ENCODE measurements around the gene DPP4.

DPP4 gene

DNA sequence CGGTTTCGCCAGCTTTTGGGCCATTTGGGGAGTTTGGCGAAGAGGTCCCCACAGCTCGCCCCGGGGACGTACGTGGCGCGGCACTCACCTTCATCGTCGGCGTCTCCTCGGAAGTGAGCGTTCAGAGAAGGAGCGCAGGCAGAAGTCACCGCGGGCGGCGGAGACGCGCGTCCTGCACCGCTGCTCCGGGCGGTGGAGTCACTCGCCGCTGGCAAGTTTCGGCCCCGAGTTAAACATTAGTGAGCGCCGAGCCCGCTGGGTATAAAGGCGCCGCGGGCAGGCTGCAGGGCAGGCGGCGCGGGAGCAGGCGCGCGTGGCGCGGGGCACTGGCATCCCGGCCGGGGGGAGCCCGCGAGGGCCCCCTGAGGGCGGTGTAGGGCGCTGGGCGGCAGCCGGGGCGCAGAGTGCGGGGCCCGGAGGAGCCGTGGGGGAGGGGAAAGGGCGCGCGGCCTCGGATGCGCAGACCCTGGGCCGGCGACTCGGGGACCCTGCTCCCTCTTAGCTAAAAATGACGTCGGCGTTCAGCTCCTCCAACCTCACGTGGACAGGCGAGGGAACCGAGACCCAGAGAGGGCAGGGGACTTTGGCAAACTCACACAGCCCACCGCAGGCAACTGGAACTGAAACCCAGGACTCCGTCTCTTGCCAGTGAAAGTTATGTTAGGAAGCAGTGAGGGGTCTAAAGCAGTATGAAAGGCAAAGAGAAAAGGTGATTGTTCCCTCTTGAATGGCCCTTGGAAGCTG lies at the start of gene DPP4:
Gene DPP4, minus strand, starts transcription at position 328 of the 744 bp plus-strand sequence. Its CDS starts 234 bp downstream, at position 94.
- no peak for TF ChIP-seq ZNF600 (tag by site-specific recombination; IDR thresholded peaks at IDR 0.05)
- no peak for TF ChIP-seq CTCF (tag by site-specific recombination; IDR thresholded peaks at IDR 0.05)
- 0 out of 2 replicates have a peak, but pooled peaks have one; percentile 14 for TF ChIP-seq ZBTB17 (tag by site-specific recombination; IDR thresholded peaks at IDR 0.05)
- TF ChIP-seq ZBTB8A (tag by site-specific recombination; IDR thresholded peaks at IDR 0.05): peak; percentile 51
- peak; percentile 64; the same call in 1 of the 2 replicates for TF ChIP-seq ZNF768 (tag by site-specific recombination; IDR thresholded peaks at IDR 0.05)
- peak; percentile 94 for TF ChIP-seq ZNF335 (tag by site-specific recombination; conservative IDR thresholded peaks at IDR 0.05)
- TF ChIP-seq ZBTB26 (tag by site-specific recombination; optimal IDR thresholded peaks at IDR 0.05): peak; percentile 67
- no peaks in the 10 kb centered on the region for H3K36me3 ChIP-seq (ENCODE audit: control insufficient read depth in 2 of 2, insufficient read depth in 1 of 2, low read length in 2 of 2)
- CTCF ChIA-PET: interaction anchor here (1.0 to 1.2 kb wide), 2 partner anchors 15 to 49 kb away, joined by 3 read pairs; no protein-coding TSS in a partner anchor
- H3K4me1 ChIP-seq (ENCODE audit: control insufficient read depth, insufficient read depth, low read length): no peaks in the 10 kb centered on the region
- POLR2A ChIA-PET: interaction anchor here (1.0 kb wide), 1 partner anchor 38 kb away, joined by 4 read pairs; no protein-coding TSS in a partner anchor
- no peaks in the 10 kb centered on the region for H3K9me3 ChIP-seq (ENCODE audit: control insufficient read depth, insufficient read depth, low read depth, low read length)
- H3K4me3 ChIP-seq (ENCODE audit: low read depth, low read length): peak within 1 kb of the TSS; percentile 36
- peak within 1 kb of the TSS; percentile 12; the same call in 1 of the 2 replicates for H3K27ac ChIP-seq (ENCODE audit: extremely low read depth, low read depth, low read length)

DNA sequence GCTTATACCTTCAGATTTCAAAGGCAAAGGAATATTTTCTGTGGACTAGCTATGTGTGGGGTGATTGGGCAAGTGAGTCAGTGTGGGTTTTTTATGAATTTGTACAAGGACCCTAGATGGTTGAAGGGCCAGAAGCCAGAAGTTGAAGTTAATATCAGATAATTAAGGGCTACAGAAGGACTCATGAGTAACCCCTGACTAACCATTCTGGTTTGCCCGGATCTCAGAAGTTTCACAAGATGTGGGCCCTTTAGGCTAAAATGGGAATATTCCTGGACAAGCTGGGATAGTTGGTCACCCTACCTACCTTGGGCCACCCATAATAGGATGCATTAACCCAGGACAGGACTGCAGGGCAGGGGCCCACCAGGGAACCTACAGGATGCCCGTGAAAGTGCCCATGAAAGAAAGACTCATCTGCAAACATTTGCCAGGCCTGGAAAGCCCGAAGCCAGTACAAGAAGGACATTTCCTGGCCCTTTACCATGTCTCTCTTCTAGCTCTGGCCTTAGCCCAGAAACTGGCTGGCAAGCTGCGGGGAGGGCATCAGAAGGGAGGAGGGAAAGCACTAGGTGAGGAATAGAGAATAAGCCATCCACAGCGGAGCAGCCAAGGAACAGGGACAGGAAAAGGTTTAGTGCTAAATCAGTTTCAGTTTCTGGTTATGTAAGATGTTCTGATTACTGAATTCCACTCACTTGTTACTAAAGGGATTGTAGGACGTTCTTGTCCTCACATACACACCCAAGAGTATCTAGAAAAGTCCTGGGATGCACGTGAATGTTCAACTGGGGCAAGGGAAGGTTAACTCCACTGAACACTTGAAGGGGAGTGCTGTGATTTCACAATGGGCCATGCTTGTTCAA lies 44.4 kb upstream of the DPP4 start:
- H3K27ac ChIP-seq (ENCODE audit: extremely low read depth, low read depth, low read length): no peak overlapping the region
- no peak for TF ChIP-seq ZNF530 (tag by site-specific recombination; IDR thresholded peaks at IDR 0.05; ENCODE audit: low read depth)
- TF ChIP-seq ZNF292 (tag by site-specific recombination; IDR thresholded peaks at IDR 0.05; ENCODE audit: borderline replicate concordance, low read depth): no peak
- no peak for TF ChIP-seq KLF16 (tag by site-specific recombination; IDR thresholded peaks at IDR 0.05)
- TF ChIP-seq, protein P1, sequence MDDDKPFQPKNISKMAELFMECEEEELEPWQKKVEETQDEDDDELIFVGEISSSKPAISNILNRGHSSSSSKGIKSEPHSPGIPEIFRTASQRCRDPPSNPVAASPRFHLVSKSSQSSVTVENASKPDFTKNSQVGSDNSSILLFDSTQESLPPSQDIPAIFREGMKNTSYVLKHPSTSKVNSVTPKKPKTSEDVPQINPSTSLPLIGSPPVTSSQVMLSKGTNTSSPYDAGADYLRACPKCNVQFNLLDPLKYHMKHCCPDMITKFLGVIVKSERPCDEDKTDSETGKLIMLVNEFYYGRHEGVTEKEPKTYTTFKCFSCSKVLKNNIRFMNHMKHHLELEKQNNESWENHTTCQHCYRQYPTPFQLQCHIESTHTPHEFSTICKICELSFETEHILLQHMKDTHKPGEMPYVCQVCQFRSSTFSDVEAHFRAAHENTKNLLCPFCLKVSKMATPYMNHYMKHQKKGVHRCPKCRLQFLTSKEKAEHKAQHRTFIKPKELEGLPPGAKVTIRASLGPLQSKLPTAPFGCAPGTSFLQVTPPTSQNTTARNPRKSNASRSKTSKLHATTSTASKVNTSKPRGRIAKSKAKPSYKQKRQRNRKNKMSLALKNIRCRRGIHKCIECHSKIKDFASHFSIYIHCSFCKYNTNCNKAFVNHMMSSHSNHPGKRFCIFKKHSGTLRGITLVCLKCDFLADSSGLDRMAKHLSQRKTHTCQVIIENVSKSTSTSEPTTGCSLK (tag by site-specific recombination; IDR thresholded peaks at IDR 0.05): no peak
- no peak for TF ChIP-seq ZNF561 (tag by site-specific recombination; IDR thresholded peaks at IDR 0.05; ENCODE audit: borderline replicate concordance)
- no peak for TF ChIP-seq ZNF830 (tag by site-specific recombination; IDR thresholded peaks at IDR 0.05; ENCODE audit: low read depth)
- TF ChIP-seq ZNF626 (tag by site-specific recombination; IDR thresholded peaks at IDR 0.05): no peak
- TF ChIP-seq, protein P2, sequence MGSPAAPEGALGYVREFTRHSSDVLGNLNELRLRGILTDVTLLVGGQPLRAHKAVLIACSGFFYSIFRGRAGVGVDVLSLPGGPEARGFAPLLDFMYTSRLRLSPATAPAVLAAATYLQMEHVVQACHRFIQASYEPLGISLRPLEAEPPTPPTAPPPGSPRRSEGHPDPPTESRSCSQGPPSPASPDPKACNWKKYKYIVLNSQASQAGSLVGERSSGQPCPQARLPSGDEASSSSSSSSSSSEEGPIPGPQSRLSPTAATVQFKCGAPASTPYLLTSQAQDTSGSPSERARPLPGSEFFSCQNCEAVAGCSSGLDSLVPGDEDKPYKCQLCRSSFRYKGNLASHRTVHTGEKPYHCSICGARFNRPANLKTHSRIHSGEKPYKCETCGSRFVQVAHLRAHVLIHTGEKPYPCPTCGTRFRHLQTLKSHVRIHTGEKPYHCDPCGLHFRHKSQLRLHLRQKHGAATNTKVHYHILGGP (tag by site-specific recombination; IDR thresholded peaks at IDR 0.05): no peak
- TF ChIP-seq ZNF184 (tag by site-specific recombination; IDR thresholded peaks at IDR 0.05): no peak
- TF ChIP-seq ZNF596 (tag by site-specific recombination; IDR thresholded peaks at IDR 0.05): no peak
- TF ChIP-seq ZNF341 (tag by site-specific recombination; IDR thresholded peaks at IDR 0.05; ENCODE audit: low read depth): no peak
- no peak for TF ChIP-seq ZNF280D (tag by site-specific recombination; IDR thresholded peaks at IDR 0.05)
- TF ChIP-seq ZNF629 (tag by site-specific recombination; IDR thresholded peaks at IDR 0.05): no peak
- TF ChIP-seq TCF7L2 (IDR thresholded peaks at IDR 0.05; ENCODE audit: borderline replicate concordance, low read depth, low read length): no peak
- no peak for TF ChIP-seq ZNF510 (tag by site-specific recombination; IDR thresholded peaks at IDR 0.05; ENCODE audit: insufficient replicate concordance)

More for the DNA sequence above, 44.4 kb upstream of the DPP4 start:
- no peaks in the 10 kb centered on the region for H3K9me3 ChIP-seq (ENCODE audit: control insufficient read depth, insufficient read depth, low read depth, low read length)
- H3K36me3 ChIP-seq (ENCODE audit: control insufficient read depth in 2 of 2, insufficient read depth in 1 of 2, low read length in 2 of 2): no peaks in the 10 kb centered on the region
- ChIA-PET CTCF (no interaction called here), POLR2A (no interaction called here)
- no peak overlapping the region for H3K4me3 ChIP-seq (ENCODE audit: low read depth, low read length)
- H3K4me1 ChIP-seq (ENCODE audit: control insufficient read depth, insufficient read depth, low read length): 0 out of 2 replicates have a peak, but pooled peaks cover 4% of the 10 kb centered on the region

All from HEK293 (cell line).